Thyroid gland (tissue), 4 donors: ENCODE data around the gene SETD1B. TPM values are rescaled to one million over a fixed set of nuclear protein-coding genes. Genes with fewer than 3 reads are reported as not detected.

Experiments
- DNase-seq, 2 donors: peaks; one replicate each; pipeline ENCODE4 v3.0.0-alpha.2; 2019
- H3K27ac ChIP-seq, 3 donors: fragments of 200-600 bp; sonication (generic); 1 replicate in 2 of 3; 2 replicates in 1 of 3; pipeline ENCODE4 v1.5.1; 2016 to 2019; ENCODE audit warnings: mild to moderate bottlenecking in 1 of 3, moderate library complexity in 1 of 3
- H3K27me3 ChIP-seq: fragments of 200-600 bp; sonication (generic); one replicate; pipeline ENCODE4 v1.5.1; 2019
- H3K36me3 ChIP-seq, 2 donors: fragments of 200-600 bp; sonication (generic); one replicate each; pipeline ENCODE4 v1.5.1; 2016 to 2019
- H3K4me1 ChIP-seq, 2 donors: fragments of 200-600 bp; sonication (generic); one replicate each; pipeline ENCODE4 v1.5.1; 2017 to 2019
- H3K4me3 ChIP-seq, 3 donors: fragments of 200-600 bp; sonication (generic); replicated peaks in 1 of 3; 1 replicate in 2 of 3; 2 replicates in 1 of 3; pipeline ENCODE4 v1.5.1; 2016; ENCODE audit warnings: mild to moderate bottlenecking in 1 of 3
- H3K9me3 ChIP-seq: fragments of 200-600 bp; sonication (generic); one replicate; pipeline ENCODE4 v1.5.1; 2017
- CTCF ChIP-seq, 6 experiments: fragments of 200-600 bp in 3 of 6; fragments of 450-650 bp in 3 of 6; sonication (generic) in 3 of 6; IDR thresholded peaks; one replicate each; pipeline ENCODE4 v1.5.1; 2016 to 2019; ENCODE audit warnings: antibody characterized with exemption in 6 of 6, mild to moderate bottlenecking in 2 of 6, inconsistent platforms in 1 of 6, moderate library complexity in 1 of 6
- POLR2A ChIP-seq, 2 donors: fragments of 450-650 bp; IDR thresholded peaks; one replicate each; pipeline ENCODE4 v1.6.1; 2017; ENCODE audit warnings: antibody characterized with exemption in 2 of 2, mild to moderate bottlenecking in 2 of 2, moderate library complexity in 1 of 2
- WGBS, 2 donors: methylation state at CpG; one replicate each; pipeline ENCODE4 v1.1.5; 2017; 5-methylcytosine and 5-hydroxymethylcytosine counted together
- intact Hi-C: fragments of 100-400 bp; cut with DNase I; formaldehyde crosslinking; loops from one replicate; pipeline ENCODE4 v1.15.1; 2023
- total RNA-seq, 4 donors: library from RNA; depleted of rRNA; stranded (reverse); fragments of >200 nt; gene quantifications; one replicate each; pipeline ENCODE4 v1.2.3, GENCODE V29; 2016

The SETD1B gene
- total RNA-seq, 4 donors from 2014 or later, result 7.3 to 16.5 (median 11.7) TPM

- Histone ChIP-seq H3K9me3 (no peaks in the 10 kb centered on the region), H3K27ac (no peak overlapping the region), H3K27me3 (no peaks in the 10 kb centered on the region), H3K4me1 (peaks cover 36 to 60% of the 10 kb centered on the region in 2 donors), H3K4me3 (no peak overlapping the region), H3K36me3 (no peaks in the 10 kb centered on the region)
- intact Hi-C loops, result no loop called here
- DNase-seq, result no peak
- 87 to 93% methylated on average over 9 of the region's 9 CpGs for WGBS, 2 donors
- TF ChIP-seq CTCF (IDR thresholded peaks at IDR 0.05) (no peak), POLR2A (IDR thresholded peaks at IDR 0.05) (no peak)
Measured at GRCh38 chr12:121769297-121769830, 34.4 kb upstream of the SETD1B start.

- Histone ChIP-seq H3K9me3 (no peaks in the 10 kb centered on the region), H3K4me1 (peaks cover 41 to 65% of the 10 kb centered on the region in 2 donors), H3K27me3 (no peaks in the 10 kb centered on the region), H3K4me3 (no peak overlapping the region), H3K27ac (no peak overlapping the region), H3K36me3 (no peaks in the 10 kb centered on the region)
- intact Hi-C loops, result loop anchor here (5.0 kb wide), 1 partner anchor 68 kb away; no protein-coding TSS in a partner anchor
- TF ChIP-seq POLR2A (IDR thresholded peaks at IDR 0.05), result no peak
- no peak for TF ChIP-seq CTCF (IDR thresholded peaks at IDR 0.05)
- DNase-seq, result no peak
- WGBS, 2 donors, result 87 to 89% methylated on average over 10 of the region's 11 CpGs
Measured at GRCh38 chr12:121769831-121770301, 33.9 kb upstream of the SETD1B start.

DNA sequence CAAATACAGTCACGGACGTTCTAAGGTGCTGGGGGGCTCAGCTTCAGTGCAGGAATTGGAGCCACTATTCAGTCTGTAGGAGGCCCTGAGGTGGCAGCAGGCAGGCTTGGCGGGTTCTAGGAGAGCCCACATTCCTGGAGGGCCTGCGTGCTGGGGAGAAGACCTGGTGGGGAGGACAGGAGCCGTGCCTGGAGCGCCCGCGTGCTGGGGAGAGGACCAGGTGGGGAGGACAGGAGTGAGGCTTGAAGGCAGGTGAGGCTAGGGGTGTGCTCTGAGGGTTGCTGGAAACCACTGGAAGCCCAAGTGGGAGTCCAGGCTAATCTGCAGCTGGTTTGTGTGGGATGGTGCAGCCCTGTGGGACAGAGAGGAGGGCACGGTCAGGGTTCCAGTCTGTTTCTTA is 33.4 kb upstream of the SETD1B start:
- no peaks in the 10 kb centered on the region for H3K9me3 ChIP-seq
- no peak overlapping the region for H3K27ac ChIP-seq
- TF ChIP-seq CTCF (IDR thresholded peaks at IDR 0.05) (no peak), POLR2A (IDR thresholded peaks at IDR 0.05) (no peak)
- WGBS, 2 donors, result 84 to 87% methylated on average over 9 of the region's 9 CpGs
- no peak for DNase-seq
- H3K4me3 ChIP-seq, result no peak overlapping the region
- no peaks in the 10 kb centered on the region for H3K36me3 ChIP-seq
- intact Hi-C loops, result loop anchor here (5.0 kb wide), 1 partner anchor 68 kb away; no protein-coding TSS in a partner anchor
- H3K4me1 ChIP-seq, result peaks cover 44 to 69% of the 10 kb centered on the region in 2 donors
- no peaks in the 10 kb centered on the region for H3K27me3 ChIP-seq

DNA sequence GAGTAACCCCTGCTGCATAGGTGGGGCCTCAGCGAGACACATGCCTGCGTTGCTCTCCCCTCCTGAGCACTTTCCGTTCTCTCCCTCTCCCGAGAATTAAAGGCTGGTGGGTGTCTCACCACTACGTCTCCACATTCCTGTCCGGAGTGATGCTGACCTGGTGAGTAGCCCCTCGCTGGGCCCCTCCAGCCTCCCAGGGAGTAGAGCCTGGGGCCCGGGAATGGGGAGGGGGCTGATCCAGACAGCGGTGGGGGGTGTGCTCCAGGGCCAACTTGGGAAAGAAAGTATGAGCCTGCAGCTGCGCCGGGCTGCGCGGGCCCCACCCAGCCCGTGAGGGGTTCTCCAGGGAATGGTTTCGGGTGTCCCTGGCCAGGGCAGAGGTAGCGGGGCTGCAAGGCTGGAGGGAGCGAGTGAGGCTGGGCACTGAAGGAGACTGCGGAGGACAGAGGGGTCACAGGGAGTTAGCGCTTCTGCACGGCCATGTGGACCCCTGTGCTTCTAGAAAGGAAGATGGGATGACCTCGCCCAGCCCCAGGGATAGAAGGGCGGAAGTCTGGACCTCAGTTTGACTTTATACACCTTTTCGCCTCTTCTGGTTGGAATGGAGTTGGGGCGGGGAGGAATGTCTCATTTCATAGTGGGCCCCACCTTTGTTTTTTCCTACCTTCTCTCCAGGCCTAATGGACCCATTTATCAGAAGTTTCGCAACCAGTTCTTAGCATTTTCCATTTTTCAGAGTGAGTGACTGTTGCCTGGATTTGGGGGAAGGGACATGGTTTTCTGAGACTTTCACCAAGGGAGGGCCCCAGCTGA is 32.8 kb upstream of the SETD1B start:
- WGBS, 2 donors, result 79 to 92% methylated on average over 18 to 24 of the region's 25 CpGs
- Histone ChIP-seq H3K4me1 (peaks cover 50 to 75% of the 10 kb centered on the region in 2 donors), H3K36me3 (no peaks in the 10 kb centered on the region), H3K9me3 (no peaks in the 10 kb centered on the region), H3K27me3 (no peaks in the 10 kb centered on the region), H3K4me3 (no peak overlapping the region), H3K27ac (peak overlapping the region in 2 of 3 donors; percentile 89 to 96)
- intact Hi-C loops, result loop anchor here (5.0 kb wide), 1 partner anchor 69 kb away; no protein-coding TSS in a partner anchor
- no peak for TF ChIP-seq POLR2A (IDR thresholded peaks at IDR 0.05)
- TF ChIP-seq CTCF (IDR thresholded peaks at IDR 0.05), result no peak
- DNase-seq, result no peak
